Choroid plexus epithelial cell (primary cell): ENCODE data around the gene ENPP7.

Source experiments
- DNase-seq: peaks from one replicate; pipeline ENCODE4 v3.0.0-alpha.2; 2010; ENCODE audit warnings: low read depth
- H3K4me3 ChIP-seq: 2 replicates; pipeline ENCODE4 v1.5.1; 2011; ENCODE audit warnings: low read depth, mild to moderate bottlenecking, control low read depth, low read length, moderate library complexity
- TF ChIP-seq, protein P1 (sequence below): conservative IDR thresholded peaks from 2 replicates; pipeline ENCODE4 v1.5.1; 2011; ENCODE audit warnings: low read depth, mild to moderate bottlenecking, control low read depth, inconsistent platforms, low read length, moderate library complexity

Gene ENPP7

GRCh38 chr17:79779084-79779529 lies 48.4 kb downstream of the ENPP7 start:
- TF ChIP-seq, protein P1, sequence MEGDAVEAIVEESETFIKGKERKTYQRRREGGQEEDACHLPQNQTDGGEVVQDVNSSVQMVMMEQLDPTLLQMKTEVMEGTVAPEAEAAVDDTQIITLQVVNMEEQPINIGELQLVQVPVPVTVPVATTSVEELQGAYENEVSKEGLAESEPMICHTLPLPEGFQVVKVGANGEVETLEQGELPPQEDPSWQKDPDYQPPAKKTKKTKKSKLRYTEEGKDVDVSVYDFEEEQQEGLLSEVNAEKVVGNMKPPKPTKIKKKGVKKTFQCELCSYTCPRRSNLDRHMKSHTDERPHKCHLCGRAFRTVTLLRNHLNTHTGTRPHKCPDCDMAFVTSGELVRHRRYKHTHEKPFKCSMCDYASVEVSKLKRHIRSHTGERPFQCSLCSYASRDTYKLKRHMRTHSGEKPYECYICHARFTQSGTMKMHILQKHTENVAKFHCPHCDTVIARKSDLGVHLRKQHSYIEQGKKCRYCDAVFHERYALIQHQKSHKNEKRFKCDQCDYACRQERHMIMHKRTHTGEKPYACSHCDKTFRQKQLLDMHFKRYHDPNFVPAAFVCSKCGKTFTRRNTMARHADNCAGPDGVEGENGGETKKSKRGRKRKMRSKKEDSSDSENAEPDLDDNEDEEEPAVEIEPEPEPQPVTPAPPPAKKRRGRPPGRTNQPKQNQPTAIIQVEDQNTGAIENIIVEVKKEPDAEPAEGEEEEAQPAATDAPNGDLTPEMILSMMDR, result no peak
- peak overlapping the region; percentile 65 for H3K4me3 ChIP-seq
- DNase-seq, result peak; percentile 20

DNA sequence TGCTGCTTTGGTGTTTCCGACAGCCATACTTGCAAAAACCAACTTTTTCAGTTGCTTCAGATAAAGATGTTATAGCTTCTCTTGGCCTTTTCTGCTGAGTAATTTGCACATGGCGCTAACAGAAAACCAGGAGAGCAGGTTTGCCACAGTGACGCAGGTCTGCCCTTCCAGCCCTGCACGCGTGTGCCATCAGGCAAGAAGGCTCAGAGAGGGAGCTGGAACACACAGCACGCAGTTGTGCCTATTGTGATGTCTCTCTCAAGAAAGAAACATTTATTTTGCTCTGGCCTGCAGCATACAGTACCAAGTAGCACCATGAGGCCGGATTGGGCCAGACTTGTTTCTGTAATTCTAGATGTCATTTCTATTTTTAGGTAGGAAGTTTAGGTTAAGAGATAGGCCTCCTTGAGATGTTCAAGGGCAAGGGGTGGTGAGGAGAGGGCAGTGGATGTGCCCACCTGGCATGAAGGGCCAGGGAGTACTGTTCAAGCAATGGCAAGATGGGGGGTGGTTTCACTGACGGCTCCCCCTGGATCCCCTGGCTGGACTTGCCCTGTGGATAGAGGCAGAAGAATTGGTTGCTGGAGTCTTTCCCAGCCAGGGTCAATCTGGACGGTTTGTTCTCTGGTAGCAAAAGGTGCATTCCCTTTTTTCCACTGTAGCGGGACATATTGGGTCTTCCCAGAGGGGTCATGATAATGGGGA lies 49.1 kb downstream of the ENPP7 start:
- DNase-seq, result no peak
- H3K4me3 ChIP-seq, result no peak overlapping the region
- TF ChIP-seq, protein P1, result no peak

DNA sequence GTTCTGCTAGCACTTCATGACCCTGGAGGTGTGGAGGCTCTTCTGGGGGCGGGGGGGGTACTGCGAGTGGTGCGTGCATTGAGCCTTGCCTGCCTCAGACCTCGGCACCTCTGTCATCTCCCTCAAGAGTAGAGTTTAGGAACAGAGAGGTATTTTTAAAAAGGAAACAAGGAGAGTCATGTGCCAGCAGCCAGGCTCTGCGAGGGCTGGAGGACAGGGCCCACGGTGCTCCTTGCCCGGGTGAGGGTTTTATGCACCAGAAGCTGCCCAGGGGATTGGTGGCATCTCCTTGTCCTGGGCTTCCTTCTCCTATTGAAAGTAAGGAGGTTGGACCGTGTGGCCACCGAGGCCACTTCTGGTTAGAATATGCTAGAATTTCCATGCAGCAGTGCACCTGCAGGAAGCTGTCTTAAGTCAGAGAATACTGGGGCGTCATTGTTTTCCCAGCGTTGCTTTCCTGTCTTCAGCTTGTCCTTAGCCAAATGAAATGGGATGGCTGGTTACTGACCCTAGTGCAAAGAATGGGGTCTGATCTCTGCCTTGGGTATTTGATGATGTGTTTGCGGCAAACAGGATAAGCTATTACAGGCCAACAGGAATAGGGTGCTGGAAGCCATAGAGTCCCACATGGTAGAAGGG lies 50.4 kb downstream of the ENPP7 start:
- H3K4me3 ChIP-seq, result no peak overlapping the region
- DNase-seq, result no peak
- TF ChIP-seq, protein P1, result no peak

- no peak for DNase-seq
- H3K4me3 ChIP-seq, result no peak overlapping the region
- TF ChIP-seq, protein P1, result no peak
Measured at GRCh38 chr17:79781736-79782575, 51.2 kb downstream of the ENPP7 start.

DNA sequence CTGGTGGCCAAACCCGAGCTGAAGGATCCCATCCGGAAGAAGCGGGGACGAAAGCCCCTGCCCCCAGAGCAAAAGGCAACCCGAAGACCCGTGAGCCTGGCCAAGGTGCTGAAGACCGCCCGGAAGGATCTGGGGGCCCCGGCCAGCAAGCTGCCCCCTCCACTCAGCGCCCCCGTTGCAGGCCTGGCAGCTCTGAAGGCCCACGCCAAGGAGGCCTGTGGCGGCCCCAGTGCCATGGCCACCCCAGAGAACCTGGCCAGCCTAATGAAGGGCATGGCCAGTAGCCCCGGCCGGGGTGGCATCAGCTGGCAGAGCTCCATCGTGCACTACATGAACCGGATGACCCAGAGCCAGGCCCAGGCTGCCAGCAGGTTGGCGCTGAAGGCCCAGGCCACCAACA lies 53.1 kb downstream of the ENPP7 start:
- no peak overlapping the region for H3K4me3 ChIP-seq
- TF ChIP-seq, protein P1, result no peak
- no peak for DNase-seq

- TF ChIP-seq, protein P1, result no peak
- H3K4me3 ChIP-seq, result no peak overlapping the region
- no peak for DNase-seq
Measured at GRCh38 chr17:79784353-79785016, 53.7 kb downstream of the ENPP7 start.
